A673 (cell line): ENCODE measurements around the gene NKD1.

Source experiments
- CTCF ChIP-seq: fragments of 300-800, 200-600 bp; sonication (generic); conservative IDR thresholded peaks from 2 replicates; pipeline ENCODE4 v1.5.1; 2017; ENCODE audit warnings: low read depth, mild to moderate bottlenecking, antibody characterized with exemption, low read length, moderate library complexity, mixed read lengths
- EZH2 ChIP-seq: fragments of 200-600 bp; sonication (generic); IDR thresholded peaks from 2 replicates; pipeline ENCODE4 v1.6.1; 2017; ENCODE audit warnings: borderline replicate concordance, low read depth, mild to moderate bottlenecking, mixed read lengths, antibody characterized with exemption, low read length; ENCODE audit not compliant: poor library complexity, severe bottlenecking

GRCh38 chr16:50643192-50643591 is 95.0 kb downstream of the NKD1 start:
- no peak for TF ChIP-seq CTCF
- no peak for TF ChIP-seq EZH2
